GM21723 (cell line): Measurements from ENCODE around the gene CC2D2A.

Source experiments
- ATAC-seq: cut with Tn5 transposase; IDR thresholded peaks from one replicate; pipeline ENCODE4 v1.9.1; 2021; ENCODE audit warnings: mild to moderate bottlenecking, moderate library complexity; ENCODE audit not compliant: unreplicated experiment

CC2D2A gene

DNA sequence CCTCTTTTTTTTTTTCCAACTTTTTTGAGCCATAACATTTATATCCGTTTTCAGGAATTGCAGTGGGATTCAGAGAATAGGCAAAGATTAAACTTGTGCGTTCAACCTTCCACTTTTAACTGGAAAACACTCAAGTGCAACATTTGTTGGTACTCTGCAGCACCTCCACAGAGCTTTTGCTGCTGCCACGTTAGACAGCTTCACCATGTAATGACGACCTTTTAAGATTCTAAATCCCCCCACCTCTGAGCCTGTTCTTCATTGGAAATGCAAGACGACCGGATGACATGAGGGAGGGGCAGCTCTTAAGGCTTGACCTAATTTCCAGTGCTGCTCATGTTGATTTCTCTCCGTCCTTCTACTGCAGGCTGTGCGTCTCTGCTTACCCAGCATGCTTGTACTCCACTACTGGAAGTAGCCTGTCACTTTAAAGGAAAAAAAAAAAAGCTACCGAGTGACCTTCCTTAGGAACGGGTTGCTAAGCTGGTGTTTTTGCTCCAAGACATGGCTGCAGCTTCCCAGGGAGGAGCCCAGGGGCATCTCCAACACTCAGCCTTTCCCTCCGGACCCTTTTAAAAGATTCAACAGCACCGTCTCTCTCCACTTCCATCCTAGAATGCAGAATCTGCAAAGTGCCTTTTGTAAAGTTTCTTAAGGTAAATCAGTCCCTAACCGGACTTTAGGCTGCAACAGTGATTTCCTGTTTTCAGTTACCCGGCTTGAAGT is at the start of gene CC2D2A:
TSS of gene CC2D2A (plus strand) at position 481 of the 726 bp plus-strand sequence. CDS start 6,051 bp downstream, outside the sequence.
- no peak for ATAC-seq

DNA sequence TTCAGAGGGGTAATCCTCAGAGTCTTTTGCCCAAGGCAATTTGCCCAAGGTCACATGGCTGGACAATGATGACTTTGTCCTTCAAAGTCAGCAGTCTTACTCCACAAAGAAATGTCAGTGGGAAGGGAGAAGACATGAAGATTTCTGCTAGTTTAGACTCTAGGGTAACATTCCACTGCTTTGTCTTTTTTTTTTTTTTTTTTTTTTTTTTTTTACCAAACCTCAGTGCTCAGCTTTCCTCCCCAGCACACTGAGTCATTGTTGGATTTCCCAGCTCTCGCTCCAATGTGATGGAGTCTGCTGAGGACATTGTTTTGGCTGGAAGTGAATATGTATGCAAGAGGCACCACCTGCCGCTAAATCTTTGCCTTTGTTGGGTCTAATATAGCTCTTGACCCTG is 49.0 kb upstream of the CC2D2A start:
- ATAC-seq: no peak

GRCh38 chr4:15423285-15423711 is 46.4 kb upstream of the CC2D2A start:
- no peak for ATAC-seq

- no peak for ATAC-seq
These were observed 44.2 kb upstream of the CC2D2A start for GRCh38 chr4:15425520-15425919.

- ATAC-seq: no peak
These were observed 42.5 kb upstream of the CC2D2A start for GRCh38 chr4:15427161-15427560.

DNA sequence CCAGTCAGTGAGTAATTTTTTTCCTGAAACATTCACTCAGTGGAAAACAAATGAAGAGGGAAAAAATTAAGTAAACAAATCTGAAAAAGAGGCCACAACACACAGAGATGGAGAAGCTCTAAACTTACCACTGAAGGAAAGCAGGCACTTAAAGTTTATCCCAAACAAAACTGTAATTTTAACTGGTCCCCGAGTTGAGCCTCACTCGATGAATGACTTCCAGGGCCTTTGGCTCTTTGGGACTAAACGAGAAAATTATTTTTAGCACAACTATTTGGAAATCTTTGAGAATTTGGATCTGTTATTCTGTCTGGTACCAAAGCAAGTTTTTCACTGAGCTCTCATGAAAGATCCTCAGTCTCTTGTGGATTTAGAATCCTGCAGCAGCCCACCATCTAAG is 42.0 kb upstream of the CC2D2A start, which contains the start of gene C1QTNF7:
TSS of gene C1QTNF7 (plus strand) at position 333 of the 400 bp plus-strand sequence. CDS start 7,711 bp downstream, outside the sequence.
- ATAC-seq: no peak

DNA sequence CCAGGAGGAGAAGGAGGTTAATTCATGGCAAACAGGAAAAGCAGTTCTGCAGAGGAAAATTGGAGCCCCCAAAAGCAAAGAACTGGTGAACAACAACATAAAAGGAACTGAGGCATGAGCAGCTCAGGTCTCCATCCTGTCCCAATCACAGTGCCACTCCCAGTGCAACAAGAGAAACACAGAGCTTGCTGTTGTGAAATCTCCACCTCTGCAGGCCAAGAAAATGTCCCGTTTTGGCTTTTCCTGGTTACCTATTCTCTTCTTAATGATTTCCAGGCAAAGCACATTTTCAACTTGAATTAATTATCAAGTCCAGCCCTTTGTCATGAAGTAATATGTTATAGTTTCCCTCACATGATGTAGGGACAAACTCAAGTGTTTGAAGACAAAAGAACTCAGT is 41.1 kb upstream of the CC2D2A start:
- ATAC-seq: no peak

DNA sequence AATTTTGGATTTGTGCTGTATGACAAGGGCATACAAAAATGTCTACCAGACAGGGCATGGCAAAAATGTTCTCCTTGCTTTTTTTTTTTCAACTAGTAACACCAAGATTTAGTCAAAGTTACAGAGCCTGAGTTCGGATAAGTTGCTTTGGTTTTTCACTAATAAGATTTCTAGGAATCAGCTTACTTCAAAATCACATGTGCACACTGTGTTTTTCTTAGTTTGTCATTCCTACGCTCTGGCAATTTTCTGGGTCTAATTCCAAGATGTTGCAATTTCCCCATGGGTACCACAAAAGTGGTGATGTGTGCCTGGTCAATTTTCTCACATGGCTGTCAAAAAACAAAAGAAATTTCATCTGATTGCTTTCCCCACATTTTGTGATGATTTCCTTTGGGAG is 35.6 kb upstream of the CC2D2A start:
- ATAC-seq: no peak

GRCh38 chr4:15434676-15435075 is 35.0 kb upstream of the CC2D2A start:
- no peak for ATAC-seq

GRCh38 chr4:15436513-15436912 is 33.2 kb upstream of the CC2D2A start:
- ATAC-seq: no peak

DNA sequence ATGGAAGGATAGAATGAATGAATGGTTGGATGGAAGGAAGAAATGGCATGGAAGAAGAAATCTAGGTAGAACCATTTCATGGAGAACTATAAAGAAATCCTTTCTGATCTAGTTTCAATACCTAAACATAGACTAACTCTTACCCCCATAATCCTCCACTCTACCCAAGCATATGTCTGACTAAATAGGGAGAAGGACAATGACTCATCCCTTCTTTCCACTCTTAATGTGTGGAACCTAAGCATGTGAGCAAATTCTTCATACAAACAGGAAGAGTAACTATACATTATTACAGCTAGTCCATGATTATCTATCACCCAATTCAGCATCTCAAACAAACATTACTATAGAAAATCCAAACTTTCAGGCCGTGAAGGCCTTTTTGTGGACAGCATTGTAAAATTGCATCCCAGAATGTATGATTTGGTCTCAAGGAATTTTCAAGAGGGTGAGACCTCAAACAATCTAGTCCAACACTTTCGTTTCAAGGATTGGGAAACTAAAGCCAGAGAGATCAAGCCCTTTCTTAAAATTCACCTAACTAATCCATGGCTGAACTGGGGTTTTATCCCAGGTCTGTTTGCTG is 30.6 kb upstream of the CC2D2A start:
- no peak for ATAC-seq

DNA sequence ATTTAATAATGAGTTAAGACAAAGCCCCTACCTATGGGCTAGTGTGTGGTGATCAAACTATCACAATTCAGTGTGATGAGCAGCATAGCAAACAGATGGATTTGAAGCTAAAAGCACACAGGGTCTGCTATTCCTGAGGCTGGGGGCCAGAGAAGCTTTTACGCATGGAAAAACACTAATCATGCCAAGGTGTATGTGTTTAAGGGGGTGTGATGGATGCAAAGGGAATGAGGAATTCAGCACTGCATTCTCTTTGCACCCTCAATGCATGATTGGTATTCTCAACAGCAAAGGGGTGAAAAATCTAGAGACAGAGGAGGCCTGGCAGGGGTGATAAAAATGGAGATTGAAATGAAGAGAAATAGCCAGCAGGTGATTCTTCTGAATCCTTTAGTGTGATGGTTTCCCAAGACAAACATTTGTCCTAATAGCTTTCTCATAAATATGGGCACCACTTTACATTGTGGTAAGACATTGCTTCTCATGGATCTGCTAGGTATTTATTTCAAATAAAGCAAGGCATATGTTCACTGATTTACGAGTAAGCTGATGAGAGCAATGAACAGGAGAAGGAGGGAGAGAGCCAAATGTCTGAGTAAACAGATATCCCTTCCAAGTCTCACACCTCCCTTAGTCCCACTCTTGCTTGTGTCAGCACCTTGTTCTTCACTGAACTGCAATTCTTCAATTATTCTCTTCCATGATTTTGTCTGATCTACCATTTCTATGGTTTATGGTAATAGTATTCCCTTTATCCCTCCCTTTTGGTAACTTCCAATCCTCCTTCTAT is 26.1 kb upstream of the CC2D2A start:
- no peak for ATAC-seq

DNA sequence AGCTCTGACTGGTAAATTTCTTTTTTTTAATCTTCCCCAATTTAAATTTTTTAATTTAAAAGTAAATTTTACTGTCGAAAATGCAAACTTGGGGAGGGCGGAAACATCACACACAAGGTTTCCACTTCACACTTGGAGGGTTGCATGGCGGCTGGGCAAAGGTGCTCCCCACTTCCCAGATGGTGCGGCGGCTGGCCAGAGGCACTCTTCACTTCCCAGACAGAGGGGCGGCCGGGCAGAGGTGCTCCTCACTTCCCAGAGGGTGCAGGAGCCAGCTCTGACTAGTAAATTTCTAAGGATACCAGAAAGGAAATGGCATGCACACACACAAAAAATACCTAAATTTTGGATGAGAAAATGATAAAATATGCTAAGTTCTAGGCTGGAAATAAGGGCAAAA is 25.4 kb upstream of the CC2D2A start:
- ATAC-seq: no peak

- ATAC-seq: no peak
These were observed 24.7 kb upstream of the CC2D2A start for GRCh38 chr4:15444879-15445547.

DNA sequence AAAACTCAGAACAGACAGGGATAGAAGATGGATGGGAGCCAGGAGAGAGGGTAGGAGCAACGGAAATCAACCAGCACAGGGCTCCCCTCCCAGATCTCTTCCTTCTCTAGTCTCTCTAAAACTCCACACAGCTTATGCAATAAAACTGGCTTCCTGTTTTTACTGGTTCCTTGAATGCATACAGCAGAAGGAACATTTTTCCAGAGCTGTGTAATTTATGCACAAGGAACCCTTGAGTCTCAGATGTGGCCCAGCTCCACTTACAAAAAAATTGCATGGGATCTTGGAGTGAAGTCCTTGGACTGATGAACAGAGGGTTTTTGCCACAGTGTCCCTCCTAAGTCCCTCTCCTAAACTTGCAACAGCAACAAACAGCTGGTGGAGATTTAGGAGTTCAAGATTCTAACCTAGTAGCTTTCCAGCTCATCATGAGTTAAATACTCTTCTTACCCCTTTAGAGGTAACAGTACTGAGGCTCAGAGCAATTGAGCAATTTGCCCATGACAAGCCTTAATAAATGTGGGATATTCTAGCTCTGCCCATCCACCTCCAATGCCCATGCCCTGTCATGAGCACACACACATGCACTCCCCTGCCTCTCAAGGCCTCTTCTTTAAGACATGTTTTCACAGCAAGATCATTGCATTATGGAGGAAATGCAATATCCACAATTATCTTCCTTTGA is 18.4 kb upstream of the CC2D2A start:
- ATAC-seq: no peak

GRCh38 chr4:15451866-15452765 is 17.6 kb upstream of the CC2D2A start:
- no peak for ATAC-seq

DNA sequence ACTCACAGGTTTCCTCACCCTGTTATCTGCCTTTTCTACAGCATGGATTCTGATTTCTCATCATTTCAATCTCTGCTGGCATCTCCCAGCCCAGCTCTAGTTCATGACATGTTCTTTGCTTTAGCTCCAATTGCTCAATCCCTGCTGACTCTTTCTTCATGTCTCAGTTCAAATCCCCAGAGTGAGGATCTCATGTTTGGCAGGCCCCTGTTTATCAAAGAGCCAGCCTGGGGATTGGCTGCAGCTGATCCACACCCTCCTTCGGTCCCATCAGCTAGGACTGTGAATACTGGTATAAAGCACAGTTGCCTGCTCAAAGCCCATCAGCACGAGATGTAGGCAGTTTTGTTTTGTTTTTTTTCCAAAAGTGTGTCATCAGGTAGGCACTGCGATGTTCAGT is 14.4 kb upstream of the CC2D2A start:
- no peak for ATAC-seq

GRCh38 chr4:15457406-15458201 is 12.1 kb upstream of the CC2D2A start:
- ATAC-seq: peak; percentile 97

GRCh38 chr4:15458616-15459015 is 11.1 kb upstream of the CC2D2A start:
- ATAC-seq: no peak
